SK-N-SH (cell line): ENCODE measurements around the gene NAA10. TPM values are rescaled to one million over a fixed set of nuclear protein-coding genes. Genes with fewer than 3 reads are reported as not detected.

Experiments
- CTCF ChIA-PET: fragments of 300-600, 350-600 bp; formaldehyde crosslinking; extraction: SDS; loops from one replicate; lab custom pipeline; 2021; lab: Yijun Ruan, JAX
- POLR2A ChIA-PET: fragments of 350-600 bp; sonication (Branson Sonifier 250); formaldehyde crosslinking; extraction: SDS; loops from one replicate; lab custom pipeline; 2020; ENCODE audit warnings: antibody characterized with exemption, inconsistent platforms; lab: Yijun Ruan, JAX
- DNase-seq: peaks from one replicate; pipeline ENCODE4 v3.0.0; 2012
- H2AFZ ChIP-seq: fragments of 200-600 bp; sonication (generic); 2 replicates; pipeline ENCODE4 v1.8.1; 2016; ENCODE audit warnings: antibody characterized with exemption, mild to moderate bottlenecking, low read depth
- H3F3A ChIP-seq: fragments of 200-600 bp; sonication (generic); replicated peaks from 2 replicates; pipeline ENCODE3; 2016; ENCODE audit warnings: antibody characterized with exemption, mild to moderate bottlenecking; ENCODE audit not compliant: insufficient read depth
- H3K27ac ChIP-seq, 2 experiments: fragments of 200-500 bp in 1 of 2; fragments of 200-600 bp in 1 of 2; sonication (Bioruptor generic) in 1 of 2; sonication (generic), shearing (Covaris generic) in 1 of 2; 2 replicates each; pipeline versions ENCODE4 v1.5.1 to v1.6.1; 2014 to 2016; ENCODE audit warnings: low read depth in 2 of 2, inconsistent platforms in 1 of 2, low read length in 1 of 2, mild to moderate bottlenecking in 1 of 2, mixed read lengths in 1 of 2
- H3K27me3 ChIP-seq: fragments of 200-600 bp; sonication (generic), shearing (Covaris generic); 2 replicates; pipeline ENCODE4 v1.6.1; 2016; ENCODE audit warnings: mixed run types; ENCODE audit not compliant: insufficient read depth
- H3K36me3 ChIP-seq, 2 experiments: fragments of 200-500 bp in 1 of 2; fragments of 200-600 bp in 1 of 2; sonication (Bioruptor generic) in 1 of 2; sonication (generic) in 1 of 2; replicated peaks in 1 of 2; 2 replicates each; pipeline versions ENCODE3 to v1.5.1; 2014 to 2016; ENCODE audit warnings: low read length in 1 of 2, mild to moderate bottlenecking in 1 of 2; ENCODE audit not compliant: insufficient read depth in 2 of 2, control insufficient read depth in 1 of 2
- H3K4me1 ChIP-seq, 2 experiments: fragments of 200-500 bp in 1 of 2; fragments of 200-600 bp in 1 of 2; sonication (Bioruptor generic) in 1 of 2; sonication (generic), shearing (Covaris generic) in 1 of 2; 2 replicates each; pipeline versions ENCODE4 v1.5.1 to v1.6.1; 2014 to 2016; ENCODE audit warnings: low read depth in 1 of 2, low read length in 1 of 2, mixed run types in 1 of 2; ENCODE audit not compliant: insufficient read depth in 2 of 2, control insufficient read depth in 1 of 2
- H3K4me2 ChIP-seq: fragments of 200-600 bp; sonication (generic), shearing (Covaris generic); 2 replicates; pipeline ENCODE4 v1.6.1; 2017; ENCODE audit warnings: mixed run types
- H3K4me3 ChIP-seq, 2 experiments: fragments of 200-500 bp in 1 of 2; fragments of 200-600 bp in 1 of 2; sonication (Bioruptor generic) in 1 of 2; sonication (generic), shearing (Covaris generic) in 1 of 2; 2 replicates each; pipeline versions ENCODE4 v1.5.1 to v1.8.1; 2014 to 2016; ENCODE audit warnings: low read depth in 2 of 2, inconsistent platforms in 1 of 2, low read length in 1 of 2, mild to moderate bottlenecking in 1 of 2, mixed read lengths in 1 of 2, moderate library complexity in 1 of 2
- H3K79me2 ChIP-seq: fragments of 200-600 bp; sonication (generic); 2 replicates; pipeline ENCODE4 v1.8.1; 2017; ENCODE audit warnings: mild to moderate bottlenecking; ENCODE audit not compliant: insufficient read depth
- H3K9ac ChIP-seq: fragments of 200-600 bp; sonication (generic); 2 replicates; pipeline ENCODE4 v1.6.1; 2017; ENCODE audit warnings: mixed run types
- H3K9me2 ChIP-seq: fragments of 200-600 bp; sonication (generic); 2 replicates; pipeline ENCODE4 v1.6.1; 2017; ENCODE audit warnings: mixed run types
- H3K9me3 ChIP-seq: fragments of 200-600 bp; sonication (generic); 2 replicates; pipeline ENCODE4 v1.6.1; 2017; ENCODE audit warnings: mixed run types, mild to moderate bottlenecking, moderate library complexity
- H4K20me1 ChIP-seq: fragments of 200-600 bp; sonication (generic); 2 replicates; pipeline ENCODE4 v1.6.1; 2017; ENCODE audit warnings: mild to moderate bottlenecking, mixed run types; ENCODE audit not compliant: insufficient read depth
- FOSL2 ChIP-seq: IDR thresholded peaks from 2 replicates; pipeline ENCODE4 v1.4.0; 2012; ENCODE audit warnings: low read depth, mild to moderate bottlenecking, moderate library complexity, borderline replicate concordance
- JUND ChIP-seq: IDR thresholded peaks from 2 replicates; pipeline ENCODE4 v1.4.0; 2012
- RAD21 ChIP-seq: IDR thresholded peaks from 2 replicates; pipeline ENCODE4 v1.6.1; 2012; ENCODE audit warnings: mild to moderate bottlenecking, low read length
- REST ChIP-seq: IDR thresholded peaks from 2 replicates; pipeline ENCODE4 v1.6.1; 2012; ENCODE audit warnings: mild to moderate bottlenecking, low read depth, low read length, moderate library complexity
- RFX5 ChIP-seq: IDR thresholded peaks from 2 replicates; pipeline ENCODE4 v1.6.1; 2012; ENCODE audit warnings: mild to moderate bottlenecking, improper control_type of control experiment, low read length
- RXRA ChIP-seq: IDR thresholded peaks from 2 replicates; pipeline ENCODE4 v1.4.0; 2012; ENCODE audit warnings: low read depth, mild to moderate bottlenecking, borderline replicate concordance
- TAF1 ChIP-seq: IDR thresholded peaks from 2 replicates; pipeline ENCODE4 v1.6.1; 2012; ENCODE audit warnings: low read depth, mild to moderate bottlenecking, low read length, moderate library complexity, borderline replicate concordance
- TCF12 ChIP-seq: IDR thresholded peaks from 2 replicates; pipeline ENCODE4 v1.4.0; 2012
- TEAD4 ChIP-seq: IDR thresholded peaks from 2 replicates; pipeline ENCODE4 v1.4.0; 2012; ENCODE audit warnings: mild to moderate bottlenecking, borderline replicate concordance; ENCODE audit not compliant: insufficient read depth
- ZBTB33 ChIP-seq: IDR thresholded peaks from 2 replicates; pipeline ENCODE4 v1.4.0; 2012; ENCODE audit warnings: low read depth, borderline replicate concordance
- WGBS: methylation state at CpG from one replicate; pipeline ENCODE4 v1.1.6; 2017; ENCODE audit warnings: low lambda C conversion rate; 5-methylcytosine and 5-hydroxymethylcytosine counted together
- polyA plus RNA-seq, 3 experiments: library from polyadenylated mRNA; depleted of rRNA; stranded (reverse); fragments of >200 nt; gene quantifications; 2 replicates each; pipeline ENCODE4 v1.2.3, GENCODE V29; 2012

Gene NAA10
- polyA plus RNA-seq, 1 of the 3 experiments (the other 2 are of a cell fraction) = 229 TPM

GRCh38 chrX:153930011-153930910 lies 4.6 kb downstream of the NAA10 start:
- Histone ChIP-seq H3K4me1 (peaks cover 10 to 46% of the 10 kb centered on the region in 2 experiments; a peak in 2 of 4 replicates), H2AFZ (no peak overlapping the region), H4K20me1 (peaks cover 34% of the 10 kb centered on the region), H3K9me3 (no peaks in the 10 kb centered on the region), H3K4me2 (no peak overlapping the region), H3K27ac (no peak overlapping the region; a peak in 1 of 4 replicates), H3K9me2 (no peaks in the 10 kb centered on the region), H3K27me3 (no peaks in the 10 kb centered on the region), H3K4me3 (no peak overlapping the region), H3K9ac (no peak overlapping the region), H3K79me2 (peaks cover 35% of the 10 kb centered on the region), H3F3A (peaks cover 11% of the 10 kb centered on the region), H3K36me3 (peaks cover 12 to 35% of the 10 kb centered on the region in 2 experiments)
- no peak for DNase-seq
- ChIA-PET CTCF (interaction anchor here (0.7 to 16.7 kb wide), 3 partner anchors 8 to 391 kb away, joined by 3 to 271 read pairs (median 4); partner anchors contain the start of gene RENBP), POLR2A (interaction anchor here (0.8 kb wide), 1 partner anchor 49 kb away, joined by 3 read pairs; no protein-coding TSS in a partner anchor)
- WGBS = 94% methylated on average over 23 of the region's 31 CpGs
- TF ChIP-seq RXRA (no peak), REST (no peak), RAD21 (no peak), TEAD4 (no peak), TAF1 (no peak), JUND (no peak), TCF12 (no peak), ZBTB33 (no peak), RFX5 (no peak), FOSL2 (no peak)
